Thyroid gland (tissue), 4 donors: ENCODE results near the gene PRR13. TPM values are rescaled to one million over a fixed set of nuclear protein-coding genes. Genes with fewer than 3 reads are reported as not detected.
A peak's percentile ranks its signal among the peaks of the same experiment; 100 is the strongest.

Experiments used
- DNase-seq, 2 donors: peaks; one replicate each; pipeline ENCODE4 v3.0.0-alpha.2; 2019
- H3K27ac ChIP-seq, 3 donors: fragments of 200-600 bp; sonication (generic); 1 replicate in 2 of 3; 2 replicates in 1 of 3; pipeline ENCODE4 v1.5.1; 2016 to 2019; ENCODE audit warnings: mild to moderate bottlenecking in 1 of 3, moderate library complexity in 1 of 3
- H3K27me3 ChIP-seq: fragments of 200-600 bp; sonication (generic); one replicate; pipeline ENCODE4 v1.5.1; 2019
- H3K36me3 ChIP-seq, 2 donors: fragments of 200-600 bp; sonication (generic); one replicate each; pipeline ENCODE4 v1.5.1; 2016 to 2019
- H3K4me1 ChIP-seq, 2 donors: fragments of 200-600 bp; sonication (generic); one replicate each; pipeline ENCODE4 v1.5.1; 2017 to 2019
- H3K4me3 ChIP-seq, 3 donors: fragments of 200-600 bp; sonication (generic); replicated peaks in 1 of 3; 1 replicate in 2 of 3; 2 replicates in 1 of 3; pipeline ENCODE4 v1.5.1; 2016; ENCODE audit warnings: mild to moderate bottlenecking in 1 of 3
- H3K9me3 ChIP-seq: fragments of 200-600 bp; sonication (generic); one replicate; pipeline ENCODE4 v1.5.1; 2017
- CTCF ChIP-seq, 6 experiments: fragments of 200-600 bp in 3 of 6; fragments of 450-650 bp in 3 of 6; sonication (generic) in 3 of 6; IDR thresholded peaks; one replicate each; pipeline ENCODE4 v1.5.1; 2016 to 2019; ENCODE audit warnings: antibody characterized with exemption in 6 of 6, mild to moderate bottlenecking in 2 of 6, inconsistent platforms in 1 of 6, moderate library complexity in 1 of 6
- POLR2A ChIP-seq, 2 donors: fragments of 450-650 bp; IDR thresholded peaks; one replicate each; pipeline ENCODE4 v1.6.1; 2017; ENCODE audit warnings: antibody characterized with exemption in 2 of 2, mild to moderate bottlenecking in 2 of 2, moderate library complexity in 1 of 2
- WGBS, 2 donors: methylation state at CpG; one replicate each; pipeline ENCODE4 v1.1.5; 2017; 5-methylcytosine and 5-hydroxymethylcytosine counted together
- intact Hi-C: fragments of 100-400 bp; cut with DNase I; formaldehyde crosslinking; loops from one replicate; pipeline ENCODE4 v1.15.1; 2023
- total RNA-seq, 4 donors: library from RNA; depleted of rRNA; stranded (reverse); fragments of >200 nt; gene quantifications; one replicate each; pipeline ENCODE4 v1.2.3, GENCODE V29; 2016

The PRR13 gene
- total RNA-seq, 4 donors from 2014 or later, result 51.6 to 83.6 (median 68.9) TPM

- 81 to 83% methylated on average over 9 of the region's 9 CpGs for WGBS, 2 donors
- Histone ChIP-seq H3K27ac (peak overlapping the region in 1 of 3 donors; percentile 2), H3K9me3 (no peaks in the 10 kb centered on the region), H3K27me3 (no peaks in the 10 kb centered on the region), H3K4me1 (peaks cover 0 to 2% of the 10 kb centered on the region in 2 donors), H3K4me3 (no peak overlapping the region), H3K36me3 (peaks cover 51 to 54% of the 10 kb centered on the region in 2 donors)
- intact Hi-C loops, result no loop called here
- DNase-seq, result no peak
- TF ChIP-seq POLR2A (IDR thresholded peaks at IDR 0.05), result no peak
- no peak for TF ChIP-seq CTCF (IDR thresholded peaks at IDR 0.05)
These were observed 41.9 kb downstream of the PRR13 start for GRCh38 chr12:53483225-53483978.

- no peak for TF ChIP-seq CTCF (IDR thresholded peaks at IDR 0.05)
- TF ChIP-seq POLR2A (IDR thresholded peaks at IDR 0.05), result no peak
- intact Hi-C loops, result no loop called here
- WGBS, 2 donors, result 90 to 93% methylated on average over 4 of the region's 4 CpGs
- peaks cover 48 to 49% of the 10 kb centered on the region in 2 donors for H3K36me3 ChIP-seq
- no peaks in the 10 kb centered on the region for H3K9me3 ChIP-seq
- H3K27ac ChIP-seq, result no peak overlapping the region
- H3K27me3 ChIP-seq, result no peaks in the 10 kb centered on the region
- peak in 1 of 2 donors; percentile 16 for DNase-seq
- peaks cover 0 to 2% of the 10 kb centered on the region in 2 donors for H3K4me1 ChIP-seq
- no peak overlapping the region for H3K4me3 ChIP-seq
These were observed 42.4 kb downstream of the PRR13 start for GRCh38 chr12:53483979-53484377.

GRCh38 chr12:53484686-53485575 is 43.4 kb downstream of the PRR13 start:
- H3K36me3 ChIP-seq, result peaks cover 38 to 40% of the 10 kb centered on the region in 2 donors
- 87% methylated on average over 10 of the region's 10 CpGs for WGBS, 2 donors

GRCh38 chr12:53485955-53486735 is 44.6 kb downstream of the PRR13 start:
- Histone ChIP-seq H3K4me3 (no peak overlapping the region), H3K27ac (no peak overlapping the region), H3K36me3 (peaks cover 26 to 28% of the 10 kb centered on the region in 2 donors), H3K4me1 (peaks cover 0 to 2% of the 10 kb centered on the region in 2 donors), H3K9me3 (no peaks in the 10 kb centered on the region), H3K27me3 (no peaks in the 10 kb centered on the region)
- DNase-seq, result no peak
- WGBS, 2 donors, result 91 to 93% methylated on average over 8 to 10 of the region's 10 CpGs
- TF ChIP-seq CTCF (IDR thresholded peaks at IDR 0.05) (no peak), POLR2A (IDR thresholded peaks at IDR 0.05) (no peak)
- intact Hi-C loops, result no loop called here

More at GRCh38 chr12:53484686-53485575, 43.4 kb downstream of the PRR13 start:
- Histone ChIP-seq H3K9me3 (no peaks in the 10 kb centered on the region), H3K4me1 (peaks cover 0 to 2% of the 10 kb centered on the region in 2 donors), H3K4me3 (no peak overlapping the region), H3K27me3 (no peaks in the 10 kb centered on the region), H3K27ac (no peak overlapping the region)
- no peak for TF ChIP-seq CTCF (IDR thresholded peaks at IDR 0.05)
- TF ChIP-seq POLR2A (IDR thresholded peaks at IDR 0.05), result no peak
- intact Hi-C loops, result no loop called here
- no peak for DNase-seq
